Fibroblast of villous mesenchyme (primary cell): ENCODE data around the gene TMEM63A. TPM values are rescaled to one million over a fixed set of nuclear protein-coding genes. Genes with fewer than 3 reads are reported as not detected.

Source experiments
- DNase-seq: peaks from one replicate; pipeline ENCODE4 v3.0.0-alpha.2; 2010; ENCODE audit warnings: low read depth
- H3K4me3 ChIP-seq: 2 replicates; pipeline ENCODE4 v1.5.1; 2011; ENCODE audit warnings: low read depth, mild to moderate bottlenecking, low read length
- CTCF ChIP-seq: IDR thresholded peaks from 2 replicates; pipeline ENCODE4 v1.5.1; 2012; ENCODE audit warnings: low read depth, mild to moderate bottlenecking, low read length; ENCODE audit not compliant: insufficient read depth
- total RNA-seq: library from RNA; depleted of rRNA; stranded (reverse); fragments of >200 nt; gene quantifications from 2 replicates; pipeline ENCODE4 v1.2.3, GENCODE V29; 2012

The TMEM63A gene
- total RNA-seq, 1 donor, result 26.3 TPM

- TF ChIP-seq CTCF, result peak; percentile 87
- DNase-seq, result peak; percentile 84
- no peak overlapping the region for H3K4me3 ChIP-seq
These were observed 36.5 kb downstream of the TMEM63A start for GRCh38 chr1:225845571-225846259.

DNA sequence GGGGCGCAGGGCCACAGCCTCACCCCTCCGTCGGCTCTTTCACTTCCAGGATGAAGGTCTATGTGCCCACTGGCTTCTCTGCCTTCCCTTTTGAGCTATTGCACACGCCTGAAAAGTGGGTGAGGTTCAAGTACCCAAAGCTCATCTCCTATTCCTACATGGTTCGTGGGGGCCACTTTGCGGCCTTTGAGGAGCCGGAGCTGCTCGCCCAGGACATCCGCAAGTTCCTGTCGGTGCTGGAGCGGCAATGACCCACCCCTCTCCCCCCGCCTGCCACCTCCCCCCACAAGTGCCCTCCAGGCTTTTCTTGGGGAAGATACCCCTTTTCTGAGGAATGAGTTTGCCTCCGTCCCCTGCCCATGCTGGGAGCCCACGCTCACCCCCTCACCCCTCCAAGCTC, 37.1 kb downstream of the TMEM63A start:
- no peak for TF ChIP-seq CTCF
- H3K4me3 ChIP-seq, result no peak overlapping the region
- no peak for DNase-seq

- H3K4me3 ChIP-seq, result no peak overlapping the region
- TF ChIP-seq CTCF, result no peak
- no peak for DNase-seq
These were observed 37.7 kb downstream of the TMEM63A start for GRCh38 chr1:225844236-225845061.

- no peak for DNase-seq
- no peak overlapping the region for H3K4me3 ChIP-seq
- no peak for TF ChIP-seq CTCF
These were observed 38.8 kb downstream of the TMEM63A start for GRCh38 chr1:225843426-225843795.

DNA sequence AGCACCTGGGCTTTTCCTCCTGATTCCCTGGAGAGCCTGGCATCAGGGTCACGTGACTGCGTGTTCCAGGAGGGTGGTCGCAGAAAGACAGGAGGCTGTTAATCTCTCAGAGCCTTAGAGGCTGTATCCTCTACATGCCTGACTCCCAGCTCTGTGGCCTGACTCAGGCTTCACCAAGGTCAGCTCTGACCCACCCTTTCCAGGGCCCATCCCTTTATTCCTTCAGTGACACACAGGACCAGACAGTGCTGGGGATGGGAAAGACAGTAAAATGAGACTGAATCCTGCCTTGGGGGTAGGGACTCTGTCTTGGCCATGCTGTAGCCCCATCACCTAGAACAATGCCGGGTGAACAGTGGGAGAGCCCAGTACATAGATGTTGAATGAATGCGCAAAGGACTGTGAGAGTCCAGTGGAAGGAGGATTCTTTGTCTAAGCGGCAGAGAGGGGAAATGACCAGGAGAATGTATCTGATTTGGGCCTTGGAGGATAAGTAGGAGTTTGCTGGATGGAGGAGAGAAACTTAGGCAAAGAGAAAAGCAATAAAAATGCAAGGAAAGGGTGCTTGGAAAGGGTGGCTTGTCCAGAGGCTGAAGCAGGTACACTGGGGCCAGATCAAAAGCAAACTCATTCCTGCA, 39.3 kb downstream of the TMEM63A start:
- DNase-seq, result no peak
- TF ChIP-seq CTCF, result no peak

DNA sequence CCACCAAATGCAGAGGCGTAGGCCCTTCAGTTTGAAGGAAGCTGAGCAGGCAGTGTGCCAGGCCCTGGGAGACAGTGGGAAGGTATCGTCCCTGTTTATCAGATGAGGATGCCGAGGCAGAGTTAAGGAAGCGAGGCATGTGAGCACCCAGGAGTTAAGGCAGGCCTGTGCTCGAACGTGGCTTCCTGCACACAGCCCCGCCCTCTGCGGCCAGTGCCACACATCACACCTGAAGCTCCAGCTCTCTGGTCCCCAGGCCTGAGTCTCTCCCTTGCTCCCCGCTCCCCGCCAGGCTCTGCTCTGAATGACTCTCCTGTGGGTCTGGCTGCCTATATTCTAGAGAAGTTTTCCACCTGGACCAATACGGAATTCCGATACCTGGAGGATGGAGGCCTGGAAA, 40.1 kb downstream of the TMEM63A start:
- no peak for TF ChIP-seq CTCF
- no peak for DNase-seq
- no peak overlapping the region for H3K4me3 ChIP-seq

More for the DNA sequence above, 39.3 kb downstream of the TMEM63A start:
- H3K4me3 ChIP-seq, result no peak overlapping the region
